Panc1 (cell line): ENCODE results near the gene KLHL8. TPM values are rescaled to one million over a fixed set of nuclear protein-coding genes. Genes with fewer than 3 reads are reported as not detected.

Experiments
- ATAC-seq: fragments of 200-7000 bp; cut with Tn5 transposase; 2 replicates; pipeline ENCODE4 v1.9.1; 2020; ENCODE audit warnings: mild to moderate bottlenecking, moderate library complexity
- BruUV-seq: library from RNA; stranded (reverse); fragments of 400-500 nt; replicated peaks from 2 replicates; lab custom pipeline; 2021; lab: Mats Ljungman, UMichigan
- CTCF ChIA-PET: fragments of 300-600 bp; sonication (Branson Sonifier 250); formaldehyde crosslinking; loops from one replicate; lab custom pipeline; 2022; ENCODE audit warnings: antibody characterized with exemption; lab: Charles Lee
- POLR2A ChIA-PET: fragments of 300-600 bp; sonication (Branson Sonifier 250); formaldehyde crosslinking; loops from one replicate; lab custom pipeline; 2022; ENCODE audit warnings: antibody characterized with exemption; lab: Charles Lee
- DNase-seq: peaks from one replicate; pipeline ENCODE4 v3.0.0-alpha.2; 2010; ENCODE audit warnings: low read depth, low spot score
- H3K27ac ChIP-seq: 2 replicates; pipeline ENCODE4 v1.5.1; 2011; ENCODE audit warnings: mild to moderate bottlenecking, low read length, inconsistent platforms
- H3K27me3 ChIP-seq: fragments of 200-500 bp; sonication (Bioruptor generic); 2 replicates; pipeline ENCODE4 v1.6.0; 2014; ENCODE audit warnings: low read length, inconsistent platforms; ENCODE audit not compliant: control insufficient read depth, insufficient read depth
- H3K36me3 ChIP-seq: fragments of 200-500 bp; sonication (Bioruptor generic); 2 replicates; pipeline ENCODE4 v1.5.1; 2014; ENCODE audit warnings: inconsistent platforms, mild to moderate bottlenecking, low read length, moderate library complexity; ENCODE audit not compliant: control insufficient read depth, insufficient read depth
- H3K4me1 ChIP-seq: 2 replicates; pipeline ENCODE4 v1.5.1; 2011; ENCODE audit warnings: inconsistent platforms, mild to moderate bottlenecking, low read length, moderate library complexity; ENCODE audit not compliant: control insufficient read depth, insufficient read depth
- H3K4me3 ChIP-seq, 2 experiments: 2 replicates each; pipeline ENCODE4 v1.5.1; 2011 to 2012; ENCODE audit warnings: low read depth in 2 of 2, low read length in 2 of 2, mild to moderate bottlenecking in 2 of 2, inconsistent platforms in 1 of 2, moderate library complexity in 1 of 2
- H3K9me3 ChIP-seq: fragments of 200-500 bp; sonication (Bioruptor generic); 2 replicates; pipeline ENCODE4 v1.5.1; 2014; ENCODE audit warnings: low read depth, mild to moderate bottlenecking, inconsistent platforms, low read length, moderate library complexity; ENCODE audit not compliant: control insufficient read depth, insufficient read depth
- CTCF ChIP-seq: fragments of 450-650 bp; IDR thresholded peaks from 2 replicates; pipeline ENCODE4 v1.5.1; 2017; ENCODE audit warnings: mild to moderate bottlenecking
- POLR2AphosphoS5 ChIP-seq: IDR thresholded peaks from 2 replicates; pipeline ENCODE4 v1.6.1; 2012; ENCODE audit warnings: mild to moderate bottlenecking, low read depth, low read length, moderate library complexity
- REST ChIP-seq, 2 experiments: IDR thresholded peaks; 2 replicates each; pipeline ENCODE4 v1.6.1; 2011 to 2012; ENCODE audit warnings: low read depth in 2 of 2, control low read depth in 1 of 2, low read length in 1 of 2, mild to moderate bottlenecking in 1 of 2, moderate library complexity in 1 of 2; ENCODE audit not compliant: insufficient read depth in 1 of 2
- SIN3A ChIP-seq: IDR thresholded peaks from 2 replicates; pipeline ENCODE4 v1.6.1; 2012; ENCODE audit warnings: low read depth, mild to moderate bottlenecking, low read length, moderate library complexity, borderline replicate concordance; ENCODE audit not compliant: insufficient read depth
- TCF7L2 ChIP-seq: IDR thresholded peaks from 2 replicates; pipeline ENCODE4 v1.6.1; 2011; ENCODE audit warnings: mild to moderate bottlenecking, low read depth, low read length, inconsistent platforms
- in situ Hi-C: cut with HindIII; loops from 2 replicates; pipeline ENCODE4 v1.10.0; 2016; ENCODE audit warnings: low sequenced_read_pairs, low pct_unique_long_range_greater_than_20kb
- intact Hi-C: fragments of 100-400 bp; cut with micrococcal nuclease; formaldehyde crosslinking; loops from one replicate; pipeline ENCODE4 v1.10.0; 2022; ENCODE audit not compliant: unreplicated experiment
- total RNA-seq: library from RNA; stranded (reverse); gene quantifications from one replicate; pipeline ENCODE4 v1.2.1, GENCODE V29; 2021; ENCODE audit not compliant: unreplicated experiment

Gene KLHL8
- total RNA-seq, 1 experiment from 2014 or later, result 9.0 TPM

GRCh38 chr4:87228262-87228860 lies 7.9 kb upstream of the KLHL8 start:
- Histone ChIP-seq H3K9me3 (no peaks in the 10 kb centered on the region), H3K27ac (no peak overlapping the region), H3K4me3 (no peak overlapping the region), H3K4me1 (no peaks in the 10 kb centered on the region), H3K36me3 (no peaks in the 10 kb centered on the region), H3K27me3 (no peaks in the 10 kb centered on the region)
- in situ Hi-C loops (no loop called here), intact Hi-C loops (no loop called here)
- ChIA-PET POLR2A (no interaction called here), CTCF (no interaction called here)
- TF ChIP-seq POLR2AphosphoS5, result no peak
- no peak for TF ChIP-seq CTCF
- TF ChIP-seq TCF7L2, result no peak
- TF ChIP-seq REST (IDR thresholded peaks at IDR 0.05; ENCODE audit: insufficient read depth in 1 of 2, low read depth in 2 of 2, low read length in 1 of 2), result no peak
- TF ChIP-seq SIN3A, result no peak
- BruUV-seq, result no TSS peak
- ATAC-seq, result no peak
- no peak for DNase-seq

GRCh38 chr4:87227751-87228151 lies 7.3 kb upstream of the KLHL8 start:
- no peaks in the 10 kb centered on the region for H3K27me3 ChIP-seq
- no peaks in the 10 kb centered on the region for H3K9me3 ChIP-seq
- BruUV-seq, result no TSS peak
- DNase-seq (no peak), ATAC-seq (no peak)
- CTCF ChIA-PET, result no interaction called here
- H3K4me1 ChIP-seq, result no peaks in the 10 kb centered on the region
- no peaks in the 10 kb centered on the region for H3K36me3 ChIP-seq
- no peak for TF ChIP-seq CTCF
- H3K27ac ChIP-seq, result no peak overlapping the region
- H3K4me3 ChIP-seq, result no peak overlapping the region
- intact Hi-C loops, result no loop called here
- POLR2A ChIA-PET, result no interaction called here
- in situ Hi-C loops, result no loop called here
